HepG2 (cell line): ENCODE measurements around the gene HSDL2. TPM values are rescaled to one million over a fixed set of nuclear protein-coding genes. Genes with fewer than 3 reads are reported as not detected.

Experiments used
- ATAC-seq: fragments of 200-7000 bp; cut with Tn5 transposase; 3 replicates; pipeline ENCODE4 v1.9.1; 2020; ENCODE audit warnings: mild to moderate bottlenecking, moderate library complexity
- BruUV-seq: library from RNA; stranded (reverse); fragments of 400-500 nt; replicated peaks from 2 replicates; lab custom pipeline; 2021; lab: Mats Ljungman, UMichigan
- CTCF ChIA-PET: fragments of 300-600 bp; formaldehyde crosslinking; extraction: SDS; loops from one replicate; lab custom pipeline; 2021; ENCODE audit warnings: low total read pairs, inconsistent platforms, low intra/inter-chr PET ratio; lab: Yijun Ruan, JAX
- POLR2A ChIA-PET: fragments of 350-600 bp; sonication (Branson Sonifier 250); formaldehyde crosslinking; loops from one replicate; lab custom pipeline; 2020; ENCODE audit warnings: antibody characterized with exemption, inconsistent platforms; lab: Yijun Ruan, JAX
- DNase-seq: peaks from one replicate; pipeline ENCODE4 v3.0.0-alpha.2; 2015; ENCODE audit warnings: low spot score
- FAIRE-seq: peaks from 3 replicates; lab custom pipeline; 2011; peaks lifted over from hg19 to GRCh38; lab: Jason Lieb, UNC
- H2AFZ ChIP-seq: one replicate; pipeline ENCODE4 v1.6.1; 2011; ENCODE audit warnings: low read length, inconsistent platforms
- H3K27ac ChIP-seq: fragments of 300-600 bp; 3 replicates; pipeline ENCODE4 v1.8.0; 2011; ENCODE audit warnings: mixed run types, mild to moderate bottlenecking, mixed read lengths, low read length, inconsistent platforms; ENCODE audit not compliant: insufficient read depth; ENCODE audit errors: extremely low read length
- H3K27me3 ChIP-seq, 2 experiments: fragments of 200-600 bp in 1 of 2; 2 replicates in 1 of 2; 3 replicates in 1 of 2; pipeline versions ENCODE4 v1.6.0 to v1.8.0; 2011; ENCODE audit warnings: low read length in 2 of 2, mild to moderate bottlenecking in 2 of 2, moderate library complexity in 2 of 2, inconsistent platforms in 1 of 2; ENCODE audit not compliant: insufficient read depth in 2 of 2, control insufficient read depth in 1 of 2
- H3K36me3 ChIP-seq, 2 experiments: fragments of 200-600 bp in 1 of 2; replicated peaks in 1 of 2; 2 replicates in 1 of 2; 3 replicates in 1 of 2; pipeline versions ENCODE4 v1.5.1 to v1.8.0; 2011; ENCODE audit warnings: low read length in 2 of 2, inconsistent platforms in 1 of 2; ENCODE audit not compliant: insufficient read depth in 2 of 2, control insufficient read depth in 1 of 2
- H3K4me1 ChIP-seq: 2 replicates; pipeline ENCODE4 v1.5.1; 2012; ENCODE audit warnings: low read length, inconsistent platforms; ENCODE audit not compliant: insufficient read depth
- H3K4me2 ChIP-seq: 2 replicates; pipeline ENCODE4 v1.6.0; 2011; ENCODE audit warnings: low read depth, low read length, inconsistent platforms
- H3K4me3 ChIP-seq, 3 experiments: fragments of 200-600 bp in 1 of 3; sonication (generic), shearing (Covaris generic) in 1 of 3; replicated peaks in 1 of 3; 2 replicates each; pipeline ENCODE4 v1.5.1; 2011 to 2016; ENCODE audit warnings: low read length in 3 of 3, inconsistent platforms in 2 of 3, low read depth in 2 of 3, mild to moderate bottlenecking in 2 of 3, control low read depth in 1 of 3, mixed read lengths in 1 of 3; ENCODE audit not compliant: insufficient read depth in 1 of 3
- H3K79me2 ChIP-seq: one replicate; pipeline ENCODE4 v1.6.1; 2011; ENCODE audit warnings: low read length, inconsistent platforms; ENCODE audit not compliant: insufficient read depth
- H3K9ac ChIP-seq: 2 replicates; pipeline ENCODE4 v1.6.0; 2011; ENCODE audit warnings: mild to moderate bottlenecking, low read depth, low read length, inconsistent platforms; ENCODE audit not compliant: insufficient read depth
- H3K9me3 ChIP-seq: 2 replicates; pipeline ENCODE4 v1.5.1; 2012; ENCODE audit warnings: mild to moderate bottlenecking, low read length
- H4K20me1 ChIP-seq: 2 replicates; pipeline ENCODE4 v1.6.0; 2011; ENCODE audit warnings: inconsistent platforms, mild to moderate bottlenecking, low read length, moderate library complexity; ENCODE audit not compliant: insufficient read depth
- CENPX ChIP-seq: sonication (generic); formaldehyde crosslinking; IDR thresholded peaks from 2 replicates; pipeline ENCODE4 v1.9.0; 2021; ENCODE audit warnings: mild to moderate bottlenecking, missing genetic modification reagents, moderate library complexity
- HMGA1 ChIP-seq: sonication (generic); formaldehyde crosslinking; conservative IDR thresholded peaks from 2 replicates; pipeline ENCODE4 v1.4.0; 2020; ENCODE audit warnings: missing genetic modification reagents
- KAT2B ChIP-seq: fragments of 150-350 bp; IDR thresholded peaks from 2 replicates; pipeline ENCODE4 v1.6.1; 2014; ENCODE audit warnings: low read depth, low read length, borderline replicate concordance
- SALL1 ChIP-seq: sonication (generic); formaldehyde crosslinking; IDR thresholded peaks from 2 replicates; pipeline ENCODE4 v1.8.0; 2022; ENCODE audit warnings: mild to moderate bottlenecking, missing genetic modification reagents
- ZNF101 ChIP-seq: sonication (generic); formaldehyde crosslinking; IDR thresholded peaks from 2 replicates; pipeline ENCODE4 v1.4.0; 2020; ENCODE audit warnings: mild to moderate bottlenecking, low read depth, missing genetic modification reagents, borderline replicate concordance
- ZNF24 ChIP-seq: fragments of 450-650 bp; IDR thresholded peaks from 2 replicates; pipeline ENCODE4 v1.6.1; 2017; ENCODE audit warnings: antibody characterized with exemption, mild to moderate bottlenecking
- ZNF326 ChIP-seq: sonication (generic); formaldehyde crosslinking; IDR thresholded peaks from 2 replicates; pipeline ENCODE4 v1.4.0; 2020; ENCODE audit warnings: missing genetic modification reagents, borderline replicate concordance
- ZNF354B ChIP-seq: sonication (generic); formaldehyde crosslinking; IDR thresholded peaks from 2 replicates; pipeline ENCODE4 v1.8.0; 2022; ENCODE audit warnings: mild to moderate bottlenecking, missing genetic modification reagents
- ZNF430 ChIP-seq: sonication (generic); formaldehyde crosslinking; IDR thresholded peaks from 2 replicates; pipeline ENCODE4 v1.9.0; 2021; ENCODE audit warnings: mild to moderate bottlenecking, missing genetic modification reagents
- ZNF530 ChIP-seq: sonication (generic); formaldehyde crosslinking; IDR thresholded peaks from 2 replicates; pipeline ENCODE4 v1.5.0; 2020; ENCODE audit warnings: low read depth, mild to moderate bottlenecking, missing genetic modification reagents
- ZNF615 ChIP-seq: sonication (generic); formaldehyde crosslinking; IDR thresholded peaks from 2 replicates; pipeline ENCODE4 v1.5.0; 2020; ENCODE audit warnings: mild to moderate bottlenecking, missing genetic modification reagents, borderline replicate concordance
- ZNF766 ChIP-seq: sonication (generic); formaldehyde crosslinking; IDR thresholded peaks from 2 replicates; pipeline ENCODE4 v1.5.0; 2020; ENCODE audit warnings: missing genetic modification reagents, borderline replicate concordance
- ZNF850 ChIP-seq: sonication (generic); formaldehyde crosslinking; conservative IDR thresholded peaks from 2 replicates; pipeline ENCODE4 v1.9.0; 2021; ENCODE audit warnings: mild to moderate bottlenecking, missing genetic modification reagents
- WGBS: methylation state at CpG from one replicate; pipeline ENCODE4 v1.1.6; 2017; ENCODE audit warnings: low lambda C conversion rate; 5-methylcytosine and 5-hydroxymethylcytosine counted together
- in situ Hi-C: cut with HindIII; loops from 2 replicates; pipeline ENCODE4 v1.10.0; 2017; ENCODE audit warnings: low pct_unique_long_range_greater_than_20kb; ENCODE audit not compliant: extremely low pct_ligation_motif_present
- intact Hi-C: fragments of 100-400 bp; cut with micrococcal nuclease; formaldehyde crosslinking; loops from one replicate; pipeline ENCODE4 v1.10.0; 2022; ENCODE audit not compliant: unreplicated experiment
- polyA plus RNA-seq, 8 experiments: library from polyadenylated mRNA; depleted of rRNA in 3 of 8; stranded (reverse) in 7 of 8; unstranded in 1 of 8; fragments of >200 nt; fragmentation: Illumina TruSeq in 4 of 8; extraction: Trizol in 4 of 8; gene quantifications; 2 replicates each; pipeline versions ENCODE4 v1.2.1 to v1.2.3, GENCODE V29; 2011 to 2016; ENCODE audit warnings: low read depth in 4 of 8, missing spikeins in 1 of 8, mixed read lengths in 1 of 8; ENCODE audit not compliant: insufficient read depth in 1 of 8
- total RNA-seq, 5 experiments: library from RNA; depleted of rRNA; stranded (reverse); fragments of >200 nt; fragmentation: Illumina TruSeq; extraction: Trizol; gene quantifications; 2 replicates each; pipeline ENCODE4 v1.2.3, GENCODE V29; 2016; ENCODE audit warnings: low read depth in 1 of 5
- TF ChIP-seq, protein P1 (sequence below): sonication (generic); formaldehyde crosslinking; IDR thresholded peaks from 2 replicates; pipeline ENCODE4 v1.8.1; 2023; ENCODE audit warnings: mild to moderate bottlenecking, missing genetic modification reagents
- TF ChIP-seq, protein P2 (sequence below): sonication (generic); formaldehyde crosslinking; IDR thresholded peaks from 2 replicates; pipeline ENCODE4 v1.8.0; 2022; ENCODE audit warnings: missing genetic modification reagents, mild to moderate bottlenecking, borderline replicate concordance

Gene HSDL2
- total and polyA plus RNA-seq, 2 of the 13 experiments (the other 11 are each of a cell fraction or from before 2014, with no cell fraction given), result 55.3 to 80.2 TPM

DNA sequence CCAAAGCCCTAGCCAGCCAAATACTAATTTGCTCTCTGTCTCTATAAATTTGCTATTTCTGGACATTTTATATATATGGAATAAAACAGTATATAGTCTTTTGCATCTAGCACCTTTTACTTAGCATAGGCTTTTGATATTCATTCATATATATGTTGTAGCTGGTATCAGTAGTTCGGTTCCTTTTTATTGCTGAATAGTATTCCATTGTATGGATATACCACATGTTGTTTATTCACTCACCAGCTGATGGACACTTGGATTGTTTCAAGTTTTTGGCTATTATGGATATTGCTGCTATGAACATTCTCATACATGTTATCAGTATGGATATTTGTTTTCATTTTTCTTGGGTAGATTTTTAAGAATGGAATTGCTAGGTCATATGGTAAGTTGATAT lies 82.9 kb downstream of the HSDL2 start:
- Histone ChIP-seq H3K79me2 (no peaks in the 10 kb centered on the region), H3K9ac (no peak overlapping the region), H3K27ac (no peak overlapping the region), H3K27me3 (no peaks in the 10 kb centered on the region)
- CTCF ChIA-PET, result no interaction called here
- WGBS, result 100% methylated on average over 1 of the region's 1 CpG
- DNase-seq, result no peak
- TF ChIP-seq ZNF326 (no peak), ZNF530 (CRISPR knock-in tag) (no peak), ZNF354B (CRISPR knock-in tag) (no peak), KAT2B (no peak), ZNF615 (CRISPR knock-in tag) (no peak), HMGA1 (no peak), ZNF766 (CRISPR knock-in tag) (no peak), SALL1 (CRISPR knock-in tag) (no peak), ZNF101 (CRISPR knock-in tag) (no peak), CENPX (no peak), ZNF430 (CRISPR knock-in tag) (no peak), ZNF24 (no peak), ZNF850 (no peak)
- TF ChIP-seq, protein P1, sequence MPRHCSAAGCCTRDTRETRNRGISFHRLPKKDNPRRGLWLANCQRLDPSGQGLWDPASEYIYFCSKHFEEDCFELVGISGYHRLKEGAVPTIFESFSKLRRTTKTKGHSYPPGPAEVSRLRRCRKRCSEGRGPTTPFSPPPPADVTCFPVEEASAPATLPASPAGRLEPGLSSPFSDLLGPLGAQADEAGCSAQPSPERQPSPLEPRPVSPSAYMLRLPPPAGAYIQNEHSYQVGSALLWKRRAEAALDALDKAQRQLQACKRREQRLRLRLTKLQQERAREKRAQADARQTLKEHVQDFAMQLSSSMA (CRISPR knock-in tag), result no peak
- TF ChIP-seq, protein P2, sequence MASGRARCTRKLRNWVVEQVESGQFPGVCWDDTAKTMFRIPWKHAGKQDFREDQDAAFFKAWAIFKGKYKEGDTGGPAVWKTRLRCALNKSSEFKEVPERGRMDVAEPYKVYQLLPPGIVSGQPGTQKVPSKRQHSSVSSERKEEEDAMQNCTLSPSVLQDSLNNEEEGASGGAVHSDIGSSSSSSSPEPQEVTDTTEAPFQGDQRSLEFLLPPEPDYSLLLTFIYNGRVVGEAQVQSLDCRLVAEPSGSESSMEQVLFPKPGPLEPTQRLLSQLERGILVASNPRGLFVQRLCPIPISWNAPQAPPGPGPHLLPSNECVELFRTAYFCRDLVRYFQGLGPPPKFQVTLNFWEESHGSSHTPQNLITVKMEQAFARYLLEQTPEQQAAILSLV, result no peak
- TF ChIP-seq, all 625 proteins: peak for 0
- Histone ChIP-seq H3K4me2 (no peak overlapping the region), H3K4me3 (no peak overlapping the region), H4K20me1 (no peaks in the 10 kb centered on the region), H3K36me3 (peaks cover 9 to 69% of the 10 kb centered on the region in 2 experiments), H3K4me1 (no peaks in the 10 kb centered on the region), H2AFZ (no peak overlapping the region), H3K9me3 (no peaks in the 10 kb centered on the region)
- ATAC-seq (no peak), FAIRE-seq (no peak)
- POLR2A ChIA-PET, result no interaction called here
- intact Hi-C loops (no loop called here), in situ Hi-C loops (no loop called here)
- no TSS peak for BruUV-seq
